ENCODE results near the gene AP1G2. TPM values are rescaled to one million over a fixed set of nuclear protein-coding genes. Genes with fewer than 3 reads are reported as not detected.

AP1G2 gene
- polyA plus RNA-seq, 1 of the 3 experiments (the other 2 are of a cell fraction): 88.3 TPM

DNA sequence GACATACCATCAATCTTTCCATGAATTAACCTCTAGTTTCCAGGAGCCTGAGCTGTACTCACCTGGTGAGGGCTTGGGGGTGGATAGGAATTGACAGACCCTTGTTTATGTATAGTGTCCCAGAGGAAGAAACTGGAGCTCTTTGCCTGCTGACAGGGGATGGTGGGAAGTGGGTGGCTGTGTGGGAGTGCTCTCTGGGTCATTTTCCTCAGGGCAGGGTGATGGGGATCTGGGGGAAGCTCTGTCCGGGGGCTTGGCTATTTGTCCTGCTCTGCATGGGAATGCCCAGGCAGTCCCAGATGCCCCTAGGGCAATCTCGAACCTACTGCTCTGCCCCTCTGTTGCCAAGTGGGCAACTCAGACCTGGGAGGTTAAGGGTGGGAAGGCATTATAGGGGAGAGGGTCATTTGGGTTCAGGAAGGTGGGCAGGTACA is 46.8 kb upstream of the AP1G2 start:
- Histone ChIP-seq H3K9me2 (no peaks in the 10 kb centered on the region), H4K20me1 (ENCODE audit: insufficient read depth) (no peaks in the 10 kb centered on the region), H3K36me3 (replicated peaks in 1 of 2; ENCODE audit: control insufficient read depth in 1 of 2, insufficient read depth in 2 of 2, low read length in 1 of 2) (no peaks in the 10 kb centered on the region), H3K9ac (no peak overlapping the region), H3K4me3 (ENCODE audit: low read depth in 2 of 2, low read length in 1 of 2) (no peak overlapping the region), H3K9me3 (no peaks in the 10 kb centered on the region), H3K27ac (ENCODE audit: low read depth in 2 of 2, low read length in 1 of 2) (no peak overlapping the region), H3K27me3 (ENCODE audit: insufficient read depth) (peaks cover 8% of the 10 kb centered on the region; the same call in 1 of the 2 replicates), H3K79me2 (ENCODE audit: insufficient read depth) (no peaks in the 10 kb centered on the region), H3F3A (replicated peaks; ENCODE audit: insufficient read depth) (no peaks in the 10 kb centered on the region), H2AFZ (ENCODE audit: low read depth) (no peak overlapping the region), H3K4me1 (ENCODE audit: control insufficient read depth in 1 of 2, insufficient read depth in 2 of 2, low read depth in 1 of 2, low read length in 1 of 2) (no peaks in the 10 kb centered on the region), H3K4me2 (no peak overlapping the region)
- DNase-seq: no peak
- POLR2A ChIA-PET: no interaction called here
- TF ChIP-seq TEAD4 (IDR thresholded peaks at IDR 0.05; ENCODE audit: borderline replicate concordance, insufficient read depth) (no peak), GATA2 (CRISPR knock-in tag; IDR thresholded peaks at IDR 0.05) (no peak)
- CTCF ChIA-PET: interaction anchor here (1.2 to 4.8 kb wide), 3 partner anchors 18 to 296 kb away, joined by 3 to 38 read pairs (median 4); no protein-coding TSS in a partner anchor
- WGBS (ENCODE audit: low lambda C conversion rate): 0% methylated on average over 2 of the region's 2 CpGs

DNA sequence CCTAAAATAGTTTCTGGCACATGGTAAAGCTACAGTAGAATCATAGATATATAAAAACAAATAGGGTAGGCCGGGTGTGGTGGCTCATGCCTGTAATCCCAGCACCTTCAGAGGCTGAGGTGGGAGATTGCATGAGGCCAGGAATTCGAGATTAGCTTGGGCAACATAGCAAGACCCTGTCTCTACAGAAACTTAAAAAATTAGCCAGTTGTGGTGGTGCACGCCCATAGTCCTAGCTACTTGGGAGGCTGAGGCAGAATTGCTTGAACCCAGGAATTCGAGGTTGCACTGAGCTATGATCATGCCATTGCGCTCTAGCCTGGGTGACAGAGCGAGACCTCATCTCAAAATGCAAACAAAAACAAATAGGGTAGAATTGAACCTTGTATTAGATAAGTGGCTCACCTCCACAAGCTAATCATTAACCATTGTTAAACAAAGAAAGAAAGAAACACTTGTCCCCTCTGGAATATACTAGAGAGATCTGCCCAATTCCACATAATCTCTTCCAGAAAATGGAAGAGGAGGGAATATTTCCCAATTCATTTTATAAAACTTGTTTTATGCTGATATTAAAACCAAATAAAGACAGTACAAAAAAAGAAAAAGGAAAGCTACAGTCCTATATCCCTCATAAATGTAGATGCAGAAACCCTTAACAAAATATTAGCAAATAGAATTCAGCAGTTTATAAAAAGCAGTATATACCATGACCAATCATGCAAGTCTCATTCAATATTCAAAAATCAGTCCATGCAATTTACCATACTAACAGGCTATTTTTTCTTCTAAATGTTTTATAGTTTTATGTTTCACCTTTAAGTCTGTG is 45.9 kb upstream of the AP1G2 start:
- peaks cover 8% of the 10 kb centered on the region; the same call in 1 of the 2 replicates for H3K27me3 ChIP-seq (ENCODE audit: insufficient read depth)
- no peaks in the 10 kb centered on the region for H3K9me3 ChIP-seq
- no peaks in the 10 kb centered on the region for H3F3A ChIP-seq (replicated peaks; ENCODE audit: insufficient read depth)
- no peak for DNase-seq
- no peaks in the 10 kb centered on the region for H3K9me2 ChIP-seq
- 27% methylated on average over 6 of the region's 6 CpGs for WGBS (ENCODE audit: low lambda C conversion rate)
- H2AFZ ChIP-seq (ENCODE audit: low read depth): no peak overlapping the region
- H3K36me3 ChIP-seq (replicated peaks in 1 of 2; ENCODE audit: control insufficient read depth in 1 of 2, insufficient read depth in 2 of 2, low read length in 1 of 2): no peaks in the 10 kb centered on the region
- TF ChIP-seq EP300 (IDR thresholded peaks at IDR 0.05; ENCODE audit: borderline replicate concordance in 1 of 2, low read depth in 1 of 2, low read length in 1 of 2) (no peak), GABPA (IDR thresholded peaks at IDR 0.05; ENCODE audit: low read depth) (no peak), SMC3 (IDR thresholded peaks at IDR 0.05; ENCODE audit: low read depth, low read length) (no peak), FOXJ3 (CRISPR knock-in tag; IDR thresholded peaks at IDR 0.05) (no peak), SIN3A (IDR thresholded peaks at IDR 0.05; ENCODE audit: borderline replicate concordance, low read depth, low read length) (no peak), GATA2 (CRISPR knock-in tag; IDR thresholded peaks at IDR 0.05) (no peak), FOSL2 (IDR thresholded peaks at IDR 0.05; ENCODE audit: borderline replicate concordance, low read depth) (no peak), JUND (IDR thresholded peaks at IDR 0.05) (no peak), RFX5 (IDR thresholded peaks at IDR 0.05; ENCODE audit: low read length) (no peak), MEF2A (IDR thresholded peaks at IDR 0.05; ENCODE audit: borderline replicate concordance, low read depth) (no peak), EZH2phosphoT487 (IDR thresholded peaks at IDR 0.05; ENCODE audit: borderline replicate concordance, low read depth) (no peak)
- TF ChIP-seq, protein P1, sequence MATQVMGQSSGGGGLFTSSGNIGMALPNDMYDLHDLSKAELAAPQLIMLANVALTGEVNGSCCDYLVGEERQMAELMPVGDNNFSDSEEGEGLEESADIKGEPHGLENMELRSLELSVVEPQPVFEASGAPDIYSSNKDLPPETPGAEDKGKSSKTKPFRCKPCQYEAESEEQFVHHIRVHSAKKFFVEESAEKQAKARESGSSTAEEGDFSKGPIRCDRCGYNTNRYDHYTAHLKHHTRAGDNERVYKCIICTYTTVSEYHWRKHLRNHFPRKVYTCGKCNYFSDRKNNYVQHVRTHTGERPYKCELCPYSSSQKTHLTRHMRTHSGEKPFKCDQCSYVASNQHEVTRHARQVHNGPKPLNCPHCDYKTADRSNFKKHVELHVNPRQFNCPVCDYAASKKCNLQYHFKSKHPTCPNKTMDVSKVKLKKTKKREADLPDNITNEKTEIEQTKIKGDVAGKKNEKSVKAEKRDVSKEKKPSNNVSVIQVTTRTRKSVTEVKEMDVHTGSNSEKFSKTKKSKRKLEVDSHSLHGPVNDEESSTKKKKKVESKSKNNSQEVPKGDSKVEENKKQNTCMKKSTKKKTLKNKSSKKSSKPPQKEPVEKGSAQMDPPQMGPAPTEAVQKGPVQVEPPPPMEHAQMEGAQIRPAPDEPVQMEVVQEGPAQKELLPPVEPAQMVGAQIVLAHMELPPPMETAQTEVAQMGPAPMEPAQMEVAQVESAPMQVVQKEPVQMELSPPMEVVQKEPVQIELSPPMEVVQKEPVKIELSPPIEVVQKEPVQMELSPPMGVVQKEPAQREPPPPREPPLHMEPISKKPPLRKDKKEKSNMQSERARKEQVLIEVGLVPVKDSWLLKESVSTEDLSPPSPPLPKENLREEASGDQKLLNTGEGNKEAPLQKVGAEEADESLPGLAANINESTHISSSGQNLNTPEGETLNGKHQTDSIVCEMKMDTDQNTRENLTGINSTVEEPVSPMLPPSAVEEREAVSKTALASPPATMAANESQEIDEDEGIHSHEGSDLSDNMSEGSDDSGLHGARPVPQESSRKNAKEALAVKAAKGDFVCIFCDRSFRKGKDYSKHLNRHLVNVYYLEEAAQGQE (IDR thresholded peaks at IDR 0.05; ENCODE audit: low read depth, low read length): no peak
- TF ChIP-seq, protein P2, sequence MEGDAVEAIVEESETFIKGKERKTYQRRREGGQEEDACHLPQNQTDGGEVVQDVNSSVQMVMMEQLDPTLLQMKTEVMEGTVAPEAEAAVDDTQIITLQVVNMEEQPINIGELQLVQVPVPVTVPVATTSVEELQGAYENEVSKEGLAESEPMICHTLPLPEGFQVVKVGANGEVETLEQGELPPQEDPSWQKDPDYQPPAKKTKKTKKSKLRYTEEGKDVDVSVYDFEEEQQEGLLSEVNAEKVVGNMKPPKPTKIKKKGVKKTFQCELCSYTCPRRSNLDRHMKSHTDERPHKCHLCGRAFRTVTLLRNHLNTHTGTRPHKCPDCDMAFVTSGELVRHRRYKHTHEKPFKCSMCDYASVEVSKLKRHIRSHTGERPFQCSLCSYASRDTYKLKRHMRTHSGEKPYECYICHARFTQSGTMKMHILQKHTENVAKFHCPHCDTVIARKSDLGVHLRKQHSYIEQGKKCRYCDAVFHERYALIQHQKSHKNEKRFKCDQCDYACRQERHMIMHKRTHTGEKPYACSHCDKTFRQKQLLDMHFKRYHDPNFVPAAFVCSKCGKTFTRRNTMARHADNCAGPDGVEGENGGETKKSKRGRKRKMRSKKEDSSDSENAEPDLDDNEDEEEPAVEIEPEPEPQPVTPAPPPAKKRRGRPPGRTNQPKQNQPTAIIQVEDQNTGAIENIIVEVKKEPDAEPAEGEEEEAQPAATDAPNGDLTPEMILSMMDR (IDR thresholded peaks at IDR 0.05): no peak
- TF ChIP-seq, protein P3, sequence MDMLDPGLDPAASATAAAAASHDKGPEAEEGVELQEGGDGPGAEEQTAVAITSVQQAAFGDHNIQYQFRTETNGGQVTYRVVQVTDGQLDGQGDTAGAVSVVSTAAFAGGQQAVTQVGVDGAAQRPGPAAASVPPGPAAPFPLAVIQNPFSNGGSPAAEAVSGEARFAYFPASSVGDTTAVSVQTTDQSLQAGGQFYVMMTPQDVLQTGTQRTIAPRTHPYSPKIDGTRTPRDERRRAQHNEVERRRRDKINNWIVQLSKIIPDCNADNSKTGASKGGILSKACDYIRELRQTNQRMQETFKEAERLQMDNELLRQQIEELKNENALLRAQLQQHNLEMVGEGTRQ (IDR thresholded peaks at IDR 0.05; ENCODE audit: borderline replicate concordance, low read depth, low read length): no peak
- TF ChIP-seq, protein P4, sequence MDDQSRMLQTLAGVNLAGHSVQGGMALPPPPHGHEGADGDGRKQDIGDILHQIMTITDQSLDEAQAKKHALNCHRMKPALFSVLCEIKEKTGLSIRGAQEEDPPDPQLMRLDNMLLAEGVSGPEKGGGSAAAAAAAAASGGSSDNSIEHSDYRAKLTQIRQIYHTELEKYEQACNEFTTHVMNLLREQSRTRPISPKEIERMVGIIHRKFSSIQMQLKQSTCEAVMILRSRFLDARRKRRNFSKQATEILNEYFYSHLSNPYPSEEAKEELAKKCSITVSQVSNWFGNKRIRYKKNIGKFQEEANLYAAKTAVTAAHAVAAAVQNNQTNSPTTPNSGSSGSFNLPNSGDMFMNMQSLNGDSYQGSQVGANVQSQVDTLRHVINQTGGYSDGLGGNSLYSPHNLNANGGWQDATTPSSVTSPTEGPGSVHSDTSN (IDR thresholded peaks at IDR 0.05): no peak
- H3K4me2 ChIP-seq: no peak overlapping the region
- no peaks in the 10 kb centered on the region for H3K79me2 ChIP-seq (ENCODE audit: insufficient read depth)
- POLR2A ChIA-PET: no interaction called here
- no peaks in the 10 kb centered on the region for H3K4me1 ChIP-seq (ENCODE audit: control insufficient read depth in 1 of 2, insufficient read depth in 2 of 2, low read depth in 1 of 2, low read length in 1 of 2)
- H3K9ac ChIP-seq: no peak overlapping the region
- no peak overlapping the region for H3K4me3 ChIP-seq (ENCODE audit: low read depth in 2 of 2, low read length in 1 of 2)
- no peak overlapping the region for H3K27ac ChIP-seq (ENCODE audit: low read depth in 2 of 2, low read length in 1 of 2)
- CTCF ChIA-PET: interaction anchor here (0.9 to 4.8 kb wide), 5 partner anchors 17 to 297 kb away, joined by 3 to 38 read pairs (median 4); no protein-coding TSS in a partner anchor
- no peaks in the 10 kb centered on the region for H4K20me1 ChIP-seq (ENCODE audit: insufficient read depth)
